Fibroblast of the aortic adventitia (primary cell): ENCODE data around the gene OR52N1. TPM values are rescaled to one million over a fixed set of nuclear protein-coding genes. Genes with fewer than 3 reads are reported as not detected.
A peak's percentile ranks its signal among the peaks of the same experiment; 100 is the strongest.

Experiments
- DNase-seq: peaks from one replicate; pipeline ENCODE4 v3.0.0-alpha.2; 2010; ENCODE audit warnings: low read depth
- H3K4me3 ChIP-seq: 2 replicates; pipeline ENCODE4 v1.5.1; 2011; ENCODE audit warnings: low read depth, mild to moderate bottlenecking, control low read depth, low read length, moderate library complexity
- total RNA-seq: library from RNA; depleted of rRNA; stranded (reverse); fragments of >200 nt; gene quantifications from 2 replicates; pipeline ENCODE4 v1.2.3, GENCODE V29; 2012; ENCODE audit warnings: low replicate concordance
- TF ChIP-seq, protein P1 (sequence below): IDR thresholded peaks from 2 replicates; pipeline ENCODE4 v1.5.1; 2011; ENCODE audit warnings: mild to moderate bottlenecking, low read length, control low read depth, inconsistent platforms; ENCODE audit not compliant: insufficient read depth

Gene OR52N1
- total RNA-seq, 1 donor = not detected

DNA sequence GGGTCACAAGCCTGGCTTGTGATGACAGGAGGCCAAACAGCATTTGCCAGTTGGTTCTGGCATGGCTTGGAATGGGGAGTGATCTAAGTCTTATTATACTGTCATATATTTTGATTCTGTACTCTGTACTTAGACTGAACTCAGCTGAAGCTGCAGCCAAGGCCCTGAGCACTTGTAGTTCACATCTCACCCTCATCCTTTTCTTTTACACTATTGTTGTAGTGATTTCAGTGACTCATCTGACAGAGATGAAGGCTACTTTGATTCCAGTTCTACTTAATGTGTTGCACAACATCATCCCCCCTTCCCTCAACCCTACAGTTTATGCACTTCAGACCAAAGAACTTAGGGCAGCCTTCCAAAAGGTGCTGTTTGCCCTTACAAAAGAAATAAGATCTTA is 54.0 kb downstream of the OR52N1 start:
- no peak overlapping the region for H3K4me3 ChIP-seq
- TF ChIP-seq, protein P1, sequence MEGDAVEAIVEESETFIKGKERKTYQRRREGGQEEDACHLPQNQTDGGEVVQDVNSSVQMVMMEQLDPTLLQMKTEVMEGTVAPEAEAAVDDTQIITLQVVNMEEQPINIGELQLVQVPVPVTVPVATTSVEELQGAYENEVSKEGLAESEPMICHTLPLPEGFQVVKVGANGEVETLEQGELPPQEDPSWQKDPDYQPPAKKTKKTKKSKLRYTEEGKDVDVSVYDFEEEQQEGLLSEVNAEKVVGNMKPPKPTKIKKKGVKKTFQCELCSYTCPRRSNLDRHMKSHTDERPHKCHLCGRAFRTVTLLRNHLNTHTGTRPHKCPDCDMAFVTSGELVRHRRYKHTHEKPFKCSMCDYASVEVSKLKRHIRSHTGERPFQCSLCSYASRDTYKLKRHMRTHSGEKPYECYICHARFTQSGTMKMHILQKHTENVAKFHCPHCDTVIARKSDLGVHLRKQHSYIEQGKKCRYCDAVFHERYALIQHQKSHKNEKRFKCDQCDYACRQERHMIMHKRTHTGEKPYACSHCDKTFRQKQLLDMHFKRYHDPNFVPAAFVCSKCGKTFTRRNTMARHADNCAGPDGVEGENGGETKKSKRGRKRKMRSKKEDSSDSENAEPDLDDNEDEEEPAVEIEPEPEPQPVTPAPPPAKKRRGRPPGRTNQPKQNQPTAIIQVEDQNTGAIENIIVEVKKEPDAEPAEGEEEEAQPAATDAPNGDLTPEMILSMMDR = no peak
- peak; percentile 86 for DNase-seq

Other genes starting within 250 kb of the OR52N1 start
- 0.41 and 0.81 TPM in 2 replicates for gene OR52H1, start 242.7 kb downstream of the OR52N1 start, total RNA-seq
- not detected in 2 replicates for gene OR52B6, start 210.4 kb downstream of the OR52N1 start, total RNA-seq
- 4.7 and 5.3 TPM in 2 replicates for gene TRIM6, start 194.6 kb downstream of the OR52N1 start, total RNA-seq
- gene TRIM34, start 166.3 kb downstream of the OR52N1 start, total RNA-seq = 15.5 and 41.0 TPM in 2 replicates
- 32.5 and 38.5 TPM in 2 replicates for gene TRIM5, start 106.2 kb downstream of the OR52N1 start, total RNA-seq
- gene TRIM22, start 101.5 kb downstream of the OR52N1 start, total RNA-seq = 73.8 and 93.1 TPM in 2 replicates
- not detected in 2 replicates for gene OR56B1, start 54.8 kb downstream of the OR52N1 start, total RNA-seq
- gene OR52N4, start 37.0 kb downstream of the OR52N1 start, total RNA-seq = not detected in 2 replicates
- under 0.01 TPM in 1 of 2 replicates, not detected in the other for gene OR52N5, start 7.9 kb downstream of the OR52N1 start, total RNA-seq
- gene OR52N2, start 17.7 kb upstream of the OR52N1 start, total RNA-seq = not detected in 2 replicates
- not detected in 2 replicates for gene OR52E6, start 50.6 kb upstream of the OR52N1 start, total RNA-seq
- not detected in 2 replicates for gene OR52E8, start 66.4 kb upstream of the OR52N1 start, total RNA-seq
- not detected in 2 replicates for gene OR52E4, start 89.4 kb upstream of the OR52N1 start, total RNA-seq
- gene OR52E5, start 101.9 kb upstream of the OR52N1 start, total RNA-seq = not detected in 2 replicates
- not detected in 2 replicates for gene OR56A3, start 151.0 kb upstream of the OR52N1 start, total RNA-seq
- not detected in 2 replicates for gene OR56A5, start 177.2 kb upstream of the OR52N1 start, total RNA-seq
- gene OR52L1, start 195.7 kb upstream of the OR52N1 start, total RNA-seq = not detected in 2 replicates
- gene OR56A4, start 215.7 kb upstream of the OR52N1 start, total RNA-seq = not detected in 2 replicates
- gene OR56A1, start 239.5 kb upstream of the OR52N1 start, total RNA-seq = under 0.01 TPM in 1 of 2 replicates, not detected in the other